Endodermal cell (in vitro differentiated cells): ENCODE measurements around the gene GAGE12J. TPM values are rescaled to one million over a fixed set of nuclear protein-coding genes. Genes with fewer than 3 reads are reported as not detected.
"Not testable (repeated sequence)": the region's sequence is repeated elsewhere in the genome, so short reads cannot be mapped to it uniquely, and the experiment has no call there.

Experiments
- DNase-seq: peaks from one replicate; pipeline ENCODE4 v3.0.0-alpha.2; 2017
- H3K27ac ChIP-seq: 2 replicates; pipeline ENCODE4 v1.5.1; 2013; ENCODE audit warnings: mild to moderate bottlenecking, low read depth, low read length, moderate library complexity
- H3K27me3 ChIP-seq: 2 replicates; pipeline ENCODE4 v1.6.1; 2013; ENCODE audit warnings: mild to moderate bottlenecking, low read length, moderate library complexity; ENCODE audit not compliant: insufficient read depth, control insufficient read depth, poor library complexity, severe bottlenecking
- H3K36me3 ChIP-seq: 2 replicates; pipeline ENCODE4 v1.7.0; 2013; ENCODE audit warnings: mild to moderate bottlenecking, low read length, moderate library complexity; ENCODE audit not compliant: control insufficient read depth, insufficient read depth
- H3K4me1 ChIP-seq: one replicate; pipeline ENCODE4 v1.7.0; 2013; ENCODE audit warnings: low read length; ENCODE audit not compliant: control insufficient read depth, insufficient read depth
- H3K4me3 ChIP-seq: 2 replicates; pipeline ENCODE4 v1.5.1; 2013; ENCODE audit warnings: mild to moderate bottlenecking, low read length, moderate library complexity
- H3K9ac ChIP-seq: 2 replicates; pipeline ENCODE4 v1.6.1; 2013; ENCODE audit warnings: mild to moderate bottlenecking, low read length, moderate library complexity; ENCODE audit not compliant: poor library complexity, severe bottlenecking; ENCODE audit errors: extremely low read depth
- H3K9me3 ChIP-seq: 2 replicates; pipeline ENCODE4 v1.6.1; 2013; ENCODE audit warnings: mild to moderate bottlenecking, low read length, moderate library complexity; ENCODE audit not compliant: control insufficient read depth
- H3K27ac Mint-ChIP-seq: 2 replicates; pipeline ENCODE4 v1.8.0; 2020; ENCODE audit warnings: mixed read lengths
- H3K27me3 Mint-ChIP-seq: 2 replicates; pipeline ENCODE4 v1.8.0; 2021; ENCODE audit warnings: mild to moderate bottlenecking, mixed read lengths; ENCODE audit not compliant: insufficient read depth
- H3K36me3 Mint-ChIP-seq: 2 replicates; pipeline ENCODE4 v1.8.0; 2020; ENCODE audit warnings: low read depth, mixed read lengths
- H3K4me1 Mint-ChIP-seq: 2 replicates; pipeline ENCODE4 v1.8.0; 2020; ENCODE audit warnings: mixed read lengths
- H3K4me3 Mint-ChIP-seq: 2 replicates; pipeline ENCODE4 v1.8.0; 2020; ENCODE audit warnings: mild to moderate bottlenecking, moderate library complexity, mixed read lengths
- H3K9me3 Mint-ChIP-seq: 2 replicates; pipeline ENCODE4 v1.8.0; 2020; ENCODE audit warnings: mild to moderate bottlenecking, mixed read lengths
- CTCF ChIP-seq: fragments of 200-600 bp; sonication (generic); conservative IDR thresholded peaks from 2 replicates; pipeline ENCODE4 v1.5.0; 2021; ENCODE audit warnings: antibody characterized with exemption, mild to moderate bottlenecking
- WGBS, 2 experiments: methylation state at CpG; one replicate each; pipeline versions ENCODE4 v1.1.5 to v1.1.7; 2013; ENCODE audit warnings: missing lambda C conversion rate in 2 of 2, mixed read lengths in 1 of 2; ENCODE audit not compliant: insufficient coverage in 1 of 2, insufficient read length in 1 of 2; 5-methylcytosine and 5-hydroxymethylcytosine counted together
- long read RNA-seq, 4 experiments: library from polyadenylated mRNA in 2 of 4; library from RNA in 1 of 4; library from capped mRNA in 1 of 4; stranded (forward) in 3 of 4; unstranded in 1 of 4; transcript quantifications; one replicate each; pipeline ENCODE4 v2.0.0, GENCODE V29; 2020 to 2021; ENCODE audit warnings: inconsistent platforms in 1 of 4
- polyA plus RNA-seq, 2 experiments: library from polyadenylated mRNA; stranded (reverse); fragments of 50-300 nt; gene quantifications; one replicate each; pipeline ENCODE4 v1.2.3, GENCODE V29; 2013
- total RNA-seq, 2 donors: library from RNA; stranded (reverse); fragmentation: NEBNext Ultra II Directional in 1 of 2; extraction: Animal tissue kit (Norgen Biotek cat#: 25700) in 1 of 2; gene quantifications; 2 replicates in 1 of 2; 3 replicates in 1 of 2; pipeline ENCODE4 v1.2.1, GENCODE V29; 2021

GAGE12J gene
- not detected for total RNA-seq
- polyA plus RNA-seq (2013, experiment 1 of 2), result not detected
- polyA plus RNA-seq (2013, experiment 2 of 2), result not detected
- long read RNA-seq, experiment 1, result 0 reads
- long read RNA-seq, experiment 2, result 0 reads
- long read RNA-seq, experiment 3, result 0 reads
- long read RNA-seq, experiment 4, result 0 reads

GRCh38 chrX:49321737-49322136 lies at the start of gene GAGE12J:
GAGE12J (plus strand) TSS chrX:49322037; CDS start chrX:49323194, 1,157 bp downstream.
- not testable (repeated sequence) for H3K9me3 ChIP-seq, H3K9ac ChIP-seq, H3K4me1 Mint-ChIP-seq, H3K27ac ChIP-seq, H3K36me3 Mint-ChIP-seq, DNase-seq, H3K4me1 ChIP-seq, H3K9me3 Mint-ChIP-seq, H3K4me3 ChIP-seq, H3K27me3 Mint-ChIP-seq, H3K27ac Mint-ChIP-seq, H3K36me3 ChIP-seq, H3K4me3 Mint-ChIP-seq, H3K27me3 ChIP-seq
- no CpG with 5 or more reads among the region's 16 CpGs for WGBS, 2 experiments

GRCh38 chrX:49272421-49272820 lies 49.4 kb upstream of the GAGE12J start:
- H3K27ac Mint-ChIP-seq, result no peak overlapping the region
- no peaks in the 10 kb centered on the region for H3K27me3 Mint-ChIP-seq
- peaks cover 7% of the 10 kb centered on the region for H3K36me3 Mint-ChIP-seq
- Histone ChIP-seq H3K27me3 (no peaks in the 10 kb centered on the region), H3K36me3 (no peaks in the 10 kb centered on the region), H3K4me3 (no peak overlapping the region), H3K9me3 (no peaks in the 10 kb centered on the region), H3K27ac (no peak overlapping the region), H3K4me1 (peaks cover 2% of the 10 kb centered on the region), H3K9ac (no peak overlapping the region)
- H3K9me3 Mint-ChIP-seq, result peaks cover 65% of the 10 kb centered on the region
- WGBS, 2 experiments, result 81 to 100% methylated on average over 4 to 6 of the region's 6 CpGs
- H3K4me1 Mint-ChIP-seq, result peaks cover 3% of the 10 kb centered on the region
- DNase-seq, result no peak
- no peak for TF ChIP-seq CTCF
- no peak overlapping the region for H3K4me3 Mint-ChIP-seq

GRCh38 chrX:49273181-49273727 lies 48.6 kb upstream of the GAGE12J start:
- peaks cover 7% of the 10 kb centered on the region for H3K36me3 Mint-ChIP-seq
- Histone ChIP-seq H3K27ac (no peak overlapping the region), H3K4me1 (peaks cover 2% of the 10 kb centered on the region), H3K9ac (no peak overlapping the region), H3K27me3 (no peaks in the 10 kb centered on the region), H3K36me3 (no peaks in the 10 kb centered on the region), H3K9me3 (no peaks in the 10 kb centered on the region), H3K4me3 (no peak overlapping the region)
- peaks cover 67% of the 10 kb centered on the region for H3K9me3 Mint-ChIP-seq
- H3K4me3 Mint-ChIP-seq, result no peak overlapping the region
- peaks cover 6% of the 10 kb centered on the region for H3K4me1 Mint-ChIP-seq
- H3K27me3 Mint-ChIP-seq, result no peaks in the 10 kb centered on the region
- TF ChIP-seq CTCF, result no peak
- peak; percentile 6 for DNase-seq
- H3K27ac Mint-ChIP-seq, result no peak overlapping the region
- WGBS, 2 experiments, result 90 to 100% methylated on average over 1 to 8 of the region's 8 CpGs
